ENCODE data around the gene LPCAT1.

LPCAT1 gene

DNA sequence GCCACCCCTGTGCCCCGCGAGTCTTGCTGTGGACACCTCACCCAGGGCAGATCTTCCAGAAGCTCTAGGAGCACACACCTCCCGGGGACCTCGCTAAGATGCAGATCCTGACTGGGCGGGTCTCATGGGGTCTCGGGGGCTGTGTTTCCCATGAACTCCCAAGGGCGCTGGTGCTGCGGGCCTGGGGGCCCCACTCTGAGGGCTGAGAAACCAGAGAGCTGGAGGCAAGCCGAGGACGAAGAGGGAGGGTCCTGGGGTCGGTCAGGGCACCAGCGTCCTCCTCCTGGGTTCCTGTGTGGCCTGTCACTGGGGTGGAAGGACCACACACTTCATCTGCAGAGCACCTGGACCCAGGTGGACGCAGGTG, 108.7 kb downstream of the LPCAT1 start:
- TF ChIP-seq, protein P1, sequence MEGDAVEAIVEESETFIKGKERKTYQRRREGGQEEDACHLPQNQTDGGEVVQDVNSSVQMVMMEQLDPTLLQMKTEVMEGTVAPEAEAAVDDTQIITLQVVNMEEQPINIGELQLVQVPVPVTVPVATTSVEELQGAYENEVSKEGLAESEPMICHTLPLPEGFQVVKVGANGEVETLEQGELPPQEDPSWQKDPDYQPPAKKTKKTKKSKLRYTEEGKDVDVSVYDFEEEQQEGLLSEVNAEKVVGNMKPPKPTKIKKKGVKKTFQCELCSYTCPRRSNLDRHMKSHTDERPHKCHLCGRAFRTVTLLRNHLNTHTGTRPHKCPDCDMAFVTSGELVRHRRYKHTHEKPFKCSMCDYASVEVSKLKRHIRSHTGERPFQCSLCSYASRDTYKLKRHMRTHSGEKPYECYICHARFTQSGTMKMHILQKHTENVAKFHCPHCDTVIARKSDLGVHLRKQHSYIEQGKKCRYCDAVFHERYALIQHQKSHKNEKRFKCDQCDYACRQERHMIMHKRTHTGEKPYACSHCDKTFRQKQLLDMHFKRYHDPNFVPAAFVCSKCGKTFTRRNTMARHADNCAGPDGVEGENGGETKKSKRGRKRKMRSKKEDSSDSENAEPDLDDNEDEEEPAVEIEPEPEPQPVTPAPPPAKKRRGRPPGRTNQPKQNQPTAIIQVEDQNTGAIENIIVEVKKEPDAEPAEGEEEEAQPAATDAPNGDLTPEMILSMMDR (IDR thresholded peaks at IDR 0.05; ENCODE audit: borderline replicate concordance, control extremely low read depth, extremely low read depth, insufficient read depth, missing control alignments) = no peak
- in situ Hi-C loops (cut with MboI; ENCODE audit: low sequenced_read_pairs, unreplicated experiment) = no loop called here
- DNase-seq (ENCODE audit: low spot score) = no peak

DNA sequence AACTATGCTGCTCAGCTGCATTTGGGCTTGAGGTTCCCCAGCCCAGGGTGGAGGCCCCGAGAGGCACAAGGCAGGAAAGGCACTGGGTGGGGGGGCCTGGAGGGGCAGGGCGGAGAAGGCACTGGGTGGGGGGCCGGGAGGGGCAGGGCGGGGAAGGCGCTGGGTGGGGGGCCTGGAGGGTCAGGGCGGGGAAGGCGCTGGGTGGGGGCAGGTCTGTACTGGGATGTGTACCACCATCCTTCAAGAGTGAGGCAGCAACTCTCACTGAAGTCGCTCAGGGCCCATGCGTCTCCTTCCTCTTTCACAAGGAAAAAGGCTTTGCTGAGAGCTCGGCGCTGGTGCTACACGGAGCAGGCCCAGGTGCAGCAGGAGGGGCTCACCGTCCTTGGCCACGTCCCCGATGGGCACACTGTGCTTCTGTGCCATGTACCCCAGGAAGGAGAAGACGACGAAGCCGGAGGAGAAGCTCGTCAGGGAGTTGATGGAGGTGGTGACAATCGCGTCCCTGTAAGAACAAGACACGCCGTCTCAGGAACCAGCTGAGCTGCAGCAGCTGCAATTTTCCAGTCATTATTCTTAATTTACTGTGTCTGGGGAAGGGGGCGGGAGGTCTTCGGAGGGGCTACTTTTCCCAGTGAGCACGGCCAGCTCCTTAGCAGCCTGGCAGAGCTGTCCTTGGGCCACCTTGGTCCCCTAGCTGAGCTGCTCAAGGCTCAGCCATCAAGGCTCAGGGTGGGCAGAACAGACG, 109.3 kb downstream of the LPCAT1 start:
- TF ChIP-seq, protein P1 (IDR thresholded peaks at IDR 0.05; ENCODE audit: borderline replicate concordance, control extremely low read depth, extremely low read depth, insufficient read depth, missing control alignments) = no peak
- in situ Hi-C loops (cut with MboI; ENCODE audit: low sequenced_read_pairs, unreplicated experiment) = no loop called here
- DNase-seq (ENCODE audit: low spot score) = no peak

DNA sequence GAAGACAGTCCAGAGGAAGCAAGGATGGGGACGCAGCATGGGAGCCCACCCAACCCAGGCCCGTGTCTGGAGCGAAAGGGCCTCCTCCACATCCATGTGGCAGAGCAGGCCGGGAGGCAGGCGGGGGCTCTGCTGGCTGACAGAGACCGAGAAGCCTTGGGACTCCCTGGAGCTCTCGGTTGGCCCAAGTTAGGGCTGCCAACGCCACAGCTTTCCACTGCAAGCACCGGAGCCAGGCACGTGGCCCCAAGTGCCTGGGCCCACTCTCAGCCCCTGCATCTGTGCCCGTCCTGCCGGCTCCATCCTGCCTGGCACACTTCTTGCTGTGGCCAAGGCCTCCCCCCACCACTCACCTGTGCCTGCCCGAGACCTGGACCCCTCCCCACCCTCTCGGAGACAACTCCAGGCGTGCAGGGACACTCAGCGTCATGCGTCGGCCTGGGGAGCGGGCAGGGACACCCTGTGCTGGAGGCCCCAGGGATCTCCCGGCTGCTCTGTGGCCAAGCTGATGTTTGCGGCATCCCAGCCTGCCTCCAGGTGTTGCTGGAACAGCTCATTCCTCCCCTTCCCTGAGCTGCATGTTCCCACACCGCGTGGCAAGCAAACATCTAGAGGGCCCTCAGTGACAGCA, 110.0 kb downstream of the LPCAT1 start:
- TF ChIP-seq, protein P1 (IDR thresholded peaks at IDR 0.05; ENCODE audit: borderline replicate concordance, control extremely low read depth, extremely low read depth, insufficient read depth, missing control alignments) = no peak
- in situ Hi-C loops (cut with MboI; ENCODE audit: low sequenced_read_pairs, unreplicated experiment) = no loop called here
- DNase-seq (ENCODE audit: low spot score) = no peak

DNA sequence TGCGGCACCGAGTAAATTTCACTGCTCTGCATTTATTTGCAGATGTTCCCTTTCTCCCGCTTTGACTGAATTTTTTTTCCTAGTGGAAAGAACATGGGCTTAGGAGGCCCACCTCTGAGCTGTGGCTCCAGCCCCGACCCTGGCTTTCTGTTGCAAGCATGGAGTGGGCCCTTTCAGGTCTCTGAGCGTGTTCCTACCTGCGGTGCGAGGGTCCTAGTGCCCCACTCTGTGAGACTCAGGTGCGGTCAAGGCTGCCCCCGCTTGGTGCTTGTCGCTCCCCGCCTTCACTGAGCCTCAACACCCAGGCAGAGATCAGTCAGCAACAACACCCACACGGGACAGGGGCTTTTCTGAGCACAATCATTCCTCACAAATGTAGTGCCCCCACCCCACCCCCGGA, 110.5 kb downstream of the LPCAT1 start:
- in situ Hi-C loops (cut with MboI; ENCODE audit: low sequenced_read_pairs, unreplicated experiment) = no loop called here

DNA sequence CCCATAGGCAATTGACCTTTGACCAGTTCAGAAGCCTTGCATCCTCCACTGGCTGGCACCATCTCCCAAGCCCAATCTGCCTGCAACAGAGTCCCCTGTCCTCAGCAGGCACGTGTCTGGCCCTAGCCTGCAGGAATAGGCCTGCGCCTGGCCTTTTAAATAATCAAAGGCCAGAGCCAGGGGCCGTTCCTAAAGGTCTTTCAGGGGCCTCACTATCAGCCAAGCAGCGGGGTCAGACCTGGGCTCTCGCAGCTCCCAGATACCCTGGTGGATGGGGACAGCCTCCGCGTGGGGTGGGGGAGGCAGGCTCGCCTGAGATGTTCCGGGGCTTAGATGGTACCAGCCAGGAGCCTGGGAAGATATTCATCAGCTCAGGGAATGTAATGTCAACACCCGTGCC, 111.1 kb downstream of the LPCAT1 start:
- in situ Hi-C loops (cut with MboI; ENCODE audit: low sequenced_read_pairs, unreplicated experiment) = no loop called here
- no peak for DNase-seq (ENCODE audit: low spot score)
- TF ChIP-seq, protein P1 (IDR thresholded peaks at IDR 0.05; ENCODE audit: borderline replicate concordance, control extremely low read depth, extremely low read depth, insufficient read depth, missing control alignments) = no peak

More for the DNA sequence above, 110.5 kb downstream of the LPCAT1 start:
- TF ChIP-seq, protein P1 (IDR thresholded peaks at IDR 0.05; ENCODE audit: borderline replicate concordance, control extremely low read depth, extremely low read depth, insufficient read depth, missing control alignments) = no peak
- DNase-seq (ENCODE audit: low spot score) = no peak

DNA sequence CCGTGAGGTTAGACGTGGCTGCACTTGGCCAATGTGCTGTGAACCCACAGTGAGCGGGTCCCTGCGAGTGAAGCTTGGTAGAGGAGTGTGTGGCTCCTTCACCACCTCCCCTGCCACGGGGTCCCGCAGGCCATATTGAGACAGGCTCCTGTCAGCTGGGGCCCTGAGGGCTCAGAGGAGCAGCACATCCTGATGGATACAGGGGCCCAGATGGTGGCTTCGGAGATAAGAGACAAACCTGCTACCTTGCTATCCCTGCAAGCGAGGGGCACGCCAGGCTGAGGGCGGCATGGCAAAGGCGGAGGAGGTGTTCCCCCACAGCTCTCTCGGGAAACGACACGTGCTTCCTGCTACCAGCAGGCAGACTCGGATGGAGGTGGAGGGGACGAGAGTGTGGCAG, 111.6 kb downstream of the LPCAT1 start:
- in situ Hi-C loops (cut with MboI; ENCODE audit: low sequenced_read_pairs, unreplicated experiment) = no loop called here
- DNase-seq (ENCODE audit: low spot score) = no peak
- TF ChIP-seq, protein P1 (IDR thresholded peaks at IDR 0.05; ENCODE audit: borderline replicate concordance, control extremely low read depth, extremely low read depth, insufficient read depth, missing control alignments) = no peak

Measured in GM13976 (cell line).